H9 (cell line): ENCODE results near the gene POLN. TPM values are rescaled to one million over a fixed set of nuclear protein-coding genes. Genes with fewer than 3 reads are reported as not detected.

Experiments
- DNase-seq: peaks from one replicate; pipeline ENCODE4 v3.0.0-alpha.2; 2017
- H2AFZ ChIP-seq: one replicate; pipeline ENCODE4 v1.6.1; 2013; ENCODE audit warnings: mild to moderate bottlenecking, low read length, control low read depth, moderate library complexity
- H2AK5ac ChIP-seq: 2 replicates; pipeline ENCODE4 v1.6.1; 2013; ENCODE audit warnings: low read length, control low read depth, mixed read lengths; ENCODE audit not compliant: insufficient read length
- H2BK120ac ChIP-seq: one replicate; pipeline ENCODE4 v1.6.1; 2013; ENCODE audit warnings: low read depth, mild to moderate bottlenecking, low read length, control low read depth, inconsistent platforms; ENCODE audit not compliant: poor library complexity, severe bottlenecking
- H2BK12ac ChIP-seq: 2 replicates; pipeline ENCODE4 v1.6.1; 2013; ENCODE audit warnings: low read length, control low read depth, mixed read lengths, low read depth; ENCODE audit not compliant: insufficient read length
- H2BK15ac ChIP-seq: 2 replicates; pipeline ENCODE4 v1.6.1; 2013; ENCODE audit warnings: low read depth, low read length, control low read depth
- H2BK20ac ChIP-seq: one replicate; pipeline ENCODE4 v1.6.1; 2013; ENCODE audit warnings: low read depth, mild to moderate bottlenecking, low read length, control low read depth, inconsistent platforms; ENCODE audit not compliant: poor library complexity, severe bottlenecking
- H2BK5ac ChIP-seq: 2 replicates; pipeline ENCODE4 v1.6.1; 2013; ENCODE audit warnings: low read length, control low read depth, mixed read lengths; ENCODE audit not compliant: insufficient read length
- H3K14ac ChIP-seq: 2 replicates; pipeline ENCODE4 v1.6.1; 2013; ENCODE audit warnings: low read length, control low read depth; ENCODE audit not compliant: insufficient read depth
- H3K18ac ChIP-seq: 2 replicates; pipeline ENCODE4 v1.6.1; 2013; ENCODE audit warnings: low read depth, mild to moderate bottlenecking, mixed read lengths, low read length, control low read depth; ENCODE audit not compliant: insufficient read length
- H3K23ac ChIP-seq: 2 replicates; pipeline ENCODE4 v1.6.1; 2013; ENCODE audit warnings: low read length, control low read depth, mixed read lengths, low read depth; ENCODE audit not compliant: insufficient read length
- H3K23me2 ChIP-seq: 2 replicates; pipeline ENCODE4 v1.6.1; 2013; ENCODE audit warnings: low read depth, mild to moderate bottlenecking, mixed read lengths, low read length, control low read depth; ENCODE audit not compliant: insufficient read length, poor library complexity, severe bottlenecking
- H3K27ac ChIP-seq: 2 replicates; pipeline ENCODE4 v1.5.1; 2013; ENCODE audit warnings: low read length, control low read depth, mixed read lengths, low read depth; ENCODE audit not compliant: insufficient read length
- H3K27me3 ChIP-seq: 2 replicates; pipeline ENCODE4 v1.6.1; 2013; ENCODE audit warnings: low read length, control low read depth, inconsistent platforms; ENCODE audit not compliant: insufficient read depth
- H3K4ac ChIP-seq: 2 replicates; pipeline ENCODE4 v1.6.1; 2013; ENCODE audit warnings: low read depth, mild to moderate bottlenecking, control low read depth, inconsistent platforms, low read length, moderate library complexity
- H3K4me1 ChIP-seq: 2 replicates; pipeline ENCODE4 v1.6.1; 2013; ENCODE audit warnings: low read length, control low read depth, inconsistent platforms; ENCODE audit not compliant: insufficient read depth
- H3K4me2 ChIP-seq: 2 replicates; pipeline ENCODE4 v1.6.1; 2013; ENCODE audit warnings: low read length, control low read depth, mixed read lengths; ENCODE audit not compliant: insufficient read length, insufficient read depth
- H3K56ac ChIP-seq: 2 replicates; pipeline ENCODE4 v1.6.1; 2013; ENCODE audit warnings: low read depth, mild to moderate bottlenecking, mixed read lengths, low read length, control low read depth; ENCODE audit not compliant: insufficient read length
- H3K79me1 ChIP-seq: 2 replicates; pipeline ENCODE4 v1.6.1; 2013; ENCODE audit warnings: low read depth, mild to moderate bottlenecking, moderate library complexity, low read length, control low read depth, inconsistent platforms; ENCODE audit not compliant: insufficient read depth, poor library complexity, severe bottlenecking
- H3K79me2 ChIP-seq: 2 replicates; pipeline ENCODE4 v1.6.1; 2013; ENCODE audit warnings: low read length, control low read depth, inconsistent platforms; ENCODE audit not compliant: insufficient read depth
- H3K9ac ChIP-seq: 2 replicates; pipeline ENCODE4 v1.6.1; 2013; ENCODE audit warnings: low read length, control low read depth, mixed read lengths; ENCODE audit not compliant: insufficient read length; ENCODE audit errors: extremely low read depth
- H3K9me3 ChIP-seq: one replicate; pipeline ENCODE4 v1.6.1; 2013; ENCODE audit warnings: low read depth, low read length, inconsistent platforms; ENCODE audit not compliant: control insufficient read depth
- H3T11ph ChIP-seq: one replicate; pipeline ENCODE4 v1.6.1; 2013; ENCODE audit warnings: mild to moderate bottlenecking, low read length, control low read depth, inconsistent platforms
- H4K20me1 ChIP-seq: one replicate; pipeline ENCODE4 v1.6.1; 2013; ENCODE audit not compliant: control insufficient read depth, insufficient read length, insufficient read depth
- H4K5ac ChIP-seq: 2 replicates; pipeline ENCODE4 v1.6.1; 2013; ENCODE audit warnings: low read depth, mild to moderate bottlenecking, mixed read lengths, low read length, control low read depth; ENCODE audit not compliant: insufficient read length
- H4K8ac ChIP-seq: replicated peaks from 2 replicates; pipeline ENCODE4 v1.6.1; 2013; ENCODE audit warnings: low read length, control low read depth, mixed read lengths, low read depth; ENCODE audit not compliant: insufficient read length
- H4K91ac ChIP-seq: 2 replicates; pipeline ENCODE4 v1.6.1; 2013; ENCODE audit warnings: low read depth, mild to moderate bottlenecking, moderate library complexity, mixed read lengths, low read length, control low read depth; ENCODE audit not compliant: insufficient read length
- H3K27ac Mint-ChIP-seq, 3 experiments: 2 replicates in 2 of 3; 3 replicates in 1 of 3; pipeline ENCODE4 v1.8.0; 2020 to 2021; ENCODE audit warnings: mixed read lengths in 3 of 3, mild to moderate bottlenecking in 1 of 3, moderate library complexity in 1 of 3
- H3K27me3 Mint-ChIP-seq: 2 replicates; pipeline ENCODE4 v1.8.0; 2021; ENCODE audit warnings: low read depth, mild to moderate bottlenecking, moderate library complexity, mixed read lengths
- H3K36me3 Mint-ChIP-seq, 3 experiments: 2 replicates in 2 of 3; 3 replicates in 1 of 3; pipeline ENCODE4 v1.8.0; 2020 to 2021; ENCODE audit warnings: low read depth in 3 of 3, mixed read lengths in 3 of 3; ENCODE audit not compliant: insufficient read depth in 1 of 3
- H3K4me1 Mint-ChIP-seq, 2 experiments: 2 replicates each; pipeline ENCODE4 v1.8.0; 2020; ENCODE audit warnings: mixed read lengths in 2 of 2
- H3K4me3 Mint-ChIP-seq, 2 experiments: 2 replicates in 1 of 2; 3 replicates in 1 of 2; pipeline ENCODE4 v1.8.0; 2020 to 2021; ENCODE audit warnings: mild to moderate bottlenecking in 2 of 2, mixed read lengths in 2 of 2, moderate library complexity in 1 of 2
- H3K9me3 Mint-ChIP-seq, 2 experiments: 2 replicates in 1 of 2; 3 replicates in 1 of 2; pipeline ENCODE4 v1.8.0; 2020; ENCODE audit warnings: mild to moderate bottlenecking in 2 of 2, mixed read lengths in 2 of 2, moderate library complexity in 1 of 2
- CTCF ChIP-seq: fragments of 200-600 bp; sonication (generic); conservative IDR thresholded peaks from 3 replicates; pipeline ENCODE4 v1.8.0; 2021; ENCODE audit warnings: antibody characterized with exemption, mild to moderate bottlenecking
- WGBS: extraction: QIAGEN DNeasy Blood & Tissue Kit; methylation state at CpG from one replicate; pipeline ENCODE4 v1.1.7; 2013; ENCODE audit warnings: missing lambda C conversion rate, low lambda C conversion rate, mixed read lengths; ENCODE audit not compliant: insufficient read length; ENCODE audit errors: extremely low coverage; 5-methylcytosine and 5-hydroxymethylcytosine counted together
- total RNA-seq: library from RNA; stranded (reverse); gene quantifications from 2 replicates; pipeline ENCODE4 v1.2.1, GENCODE V29; 2021

POLN gene
- total RNA-seq, 1 experiment from 2014 or later: 0.74 TPM

- Histone ChIP-seq H3K9me3 (no peaks in the 10 kb centered on the region), H3K79me1 (no peaks in the 10 kb centered on the region), H3K27me3 (no peaks in the 10 kb centered on the region), H2BK5ac (no peak overlapping the region), H3K23ac (no peak overlapping the region), H3K4ac (no peak overlapping the region), H4K20me1 (no peaks in the 10 kb centered on the region), H2BK15ac (no peak overlapping the region), H3K9ac (no peak overlapping the region), H2AFZ (no peak overlapping the region), H4K8ac (no peak overlapping the region), H3K56ac (no peak overlapping the region), H3K23me2 (no peaks in the 10 kb centered on the region), H3K4me2 (no peak overlapping the region), H2BK120ac (no peak overlapping the region), H2BK12ac (no peak overlapping the region), H3K14ac (no peak overlapping the region; the same call in 1 of the 2 replicates), H4K5ac (no peak overlapping the region), H3K18ac (no peak overlapping the region), H2BK20ac (no peak overlapping the region), H3K4me1 (no peaks in the 10 kb centered on the region; the same call in 1 of the 2 replicates), H2AK5ac (no peak overlapping the region), H3T11ph (no peak overlapping the region), H3K79me2 (no peaks in the 10 kb centered on the region), H4K91ac (no peak overlapping the region), H3K27ac (no peak overlapping the region)
- no peak for TF ChIP-seq CTCF
- Mint-ChIP-seq H3K36me3 (no peaks in the 10 kb centered on the region), H3K9me3 (no peaks in the 10 kb centered on the region; a peak in 2 of 5 replicates), H3K27ac (peak overlapping the region in 1 of 3 experiments; percentile 52; a peak in 3 of 7 replicates), H3K4me3 (0 out of 5 replicates have a peak overlapping the region, but pooled peaks of 1 of the 2 experiments have one; percentile 31), H3K27me3 (no peaks in the 10 kb centered on the region; the same call in 1 of the 2 replicates), H3K4me1 (peaks cover 12 to 26% of the 10 kb centered on the region in 2 experiments)
- WGBS: no CpG with 5 or more reads among the region's 16 CpGs
- DNase-seq: no peak
Measured at GRCh38 chr4:2071252-2071911, 170.5 kb downstream of the POLN start.
